H9 (cell line): Measurements from ENCODE around the gene PID1. TPM values are rescaled to one million over a fixed set of nuclear protein-coding genes. Genes with fewer than 3 reads are reported as not detected.

Experiments
- DNase-seq: peaks from one replicate; pipeline ENCODE4 v3.0.0-alpha.2; 2017
- H2AFZ ChIP-seq: one replicate; pipeline ENCODE4 v1.6.1; 2013; ENCODE audit warnings: mild to moderate bottlenecking, low read length, control low read depth, moderate library complexity
- H2AK5ac ChIP-seq: 2 replicates; pipeline ENCODE4 v1.6.1; 2013; ENCODE audit warnings: low read length, control low read depth, mixed read lengths; ENCODE audit not compliant: insufficient read length
- H2BK120ac ChIP-seq: one replicate; pipeline ENCODE4 v1.6.1; 2013; ENCODE audit warnings: low read depth, mild to moderate bottlenecking, low read length, control low read depth, inconsistent platforms; ENCODE audit not compliant: poor library complexity, severe bottlenecking
- H2BK12ac ChIP-seq: 2 replicates; pipeline ENCODE4 v1.6.1; 2013; ENCODE audit warnings: low read length, control low read depth, mixed read lengths, low read depth; ENCODE audit not compliant: insufficient read length
- H2BK15ac ChIP-seq: 2 replicates; pipeline ENCODE4 v1.6.1; 2013; ENCODE audit warnings: low read depth, low read length, control low read depth
- H2BK20ac ChIP-seq: one replicate; pipeline ENCODE4 v1.6.1; 2013; ENCODE audit warnings: low read depth, mild to moderate bottlenecking, low read length, control low read depth, inconsistent platforms; ENCODE audit not compliant: poor library complexity, severe bottlenecking
- H2BK5ac ChIP-seq: 2 replicates; pipeline ENCODE4 v1.6.1; 2013; ENCODE audit warnings: low read length, control low read depth, mixed read lengths; ENCODE audit not compliant: insufficient read length
- H3K14ac ChIP-seq: 2 replicates; pipeline ENCODE4 v1.6.1; 2013; ENCODE audit warnings: low read length, control low read depth; ENCODE audit not compliant: insufficient read depth
- H3K18ac ChIP-seq: 2 replicates; pipeline ENCODE4 v1.6.1; 2013; ENCODE audit warnings: low read depth, mild to moderate bottlenecking, mixed read lengths, low read length, control low read depth; ENCODE audit not compliant: insufficient read length
- H3K23ac ChIP-seq: 2 replicates; pipeline ENCODE4 v1.6.1; 2013; ENCODE audit warnings: low read length, control low read depth, mixed read lengths, low read depth; ENCODE audit not compliant: insufficient read length
- H3K23me2 ChIP-seq: 2 replicates; pipeline ENCODE4 v1.6.1; 2013; ENCODE audit warnings: low read depth, mild to moderate bottlenecking, mixed read lengths, low read length, control low read depth; ENCODE audit not compliant: insufficient read length, poor library complexity, severe bottlenecking
- H3K27ac ChIP-seq: 2 replicates; pipeline ENCODE4 v1.5.1; 2013; ENCODE audit warnings: low read length, control low read depth, mixed read lengths, low read depth; ENCODE audit not compliant: insufficient read length
- H3K27me3 ChIP-seq: 2 replicates; pipeline ENCODE4 v1.6.1; 2013; ENCODE audit warnings: low read length, control low read depth, inconsistent platforms; ENCODE audit not compliant: insufficient read depth
- H3K4ac ChIP-seq: 2 replicates; pipeline ENCODE4 v1.6.1; 2013; ENCODE audit warnings: low read depth, mild to moderate bottlenecking, control low read depth, inconsistent platforms, low read length, moderate library complexity
- H3K4me1 ChIP-seq: 2 replicates; pipeline ENCODE4 v1.6.1; 2013; ENCODE audit warnings: low read length, control low read depth, inconsistent platforms; ENCODE audit not compliant: insufficient read depth
- H3K4me2 ChIP-seq: 2 replicates; pipeline ENCODE4 v1.6.1; 2013; ENCODE audit warnings: low read length, control low read depth, mixed read lengths; ENCODE audit not compliant: insufficient read length, insufficient read depth
- H3K56ac ChIP-seq: 2 replicates; pipeline ENCODE4 v1.6.1; 2013; ENCODE audit warnings: low read depth, mild to moderate bottlenecking, mixed read lengths, low read length, control low read depth; ENCODE audit not compliant: insufficient read length
- H3K79me1 ChIP-seq: 2 replicates; pipeline ENCODE4 v1.6.1; 2013; ENCODE audit warnings: low read depth, mild to moderate bottlenecking, moderate library complexity, low read length, control low read depth, inconsistent platforms; ENCODE audit not compliant: insufficient read depth, poor library complexity, severe bottlenecking
- H3K79me2 ChIP-seq: 2 replicates; pipeline ENCODE4 v1.6.1; 2013; ENCODE audit warnings: low read length, control low read depth, inconsistent platforms; ENCODE audit not compliant: insufficient read depth
- H3K9ac ChIP-seq: 2 replicates; pipeline ENCODE4 v1.6.1; 2013; ENCODE audit warnings: low read length, control low read depth, mixed read lengths; ENCODE audit not compliant: insufficient read length; ENCODE audit errors: extremely low read depth
- H3K9me3 ChIP-seq: one replicate; pipeline ENCODE4 v1.6.1; 2013; ENCODE audit warnings: low read depth, low read length, inconsistent platforms; ENCODE audit not compliant: control insufficient read depth
- H3T11ph ChIP-seq: one replicate; pipeline ENCODE4 v1.6.1; 2013; ENCODE audit warnings: mild to moderate bottlenecking, low read length, control low read depth, inconsistent platforms
- H4K20me1 ChIP-seq: one replicate; pipeline ENCODE4 v1.6.1; 2013; ENCODE audit not compliant: control insufficient read depth, insufficient read length, insufficient read depth
- H4K5ac ChIP-seq: 2 replicates; pipeline ENCODE4 v1.6.1; 2013; ENCODE audit warnings: low read depth, mild to moderate bottlenecking, mixed read lengths, low read length, control low read depth; ENCODE audit not compliant: insufficient read length
- H4K8ac ChIP-seq: replicated peaks from 2 replicates; pipeline ENCODE4 v1.6.1; 2013; ENCODE audit warnings: low read length, control low read depth, mixed read lengths, low read depth; ENCODE audit not compliant: insufficient read length
- H4K91ac ChIP-seq: 2 replicates; pipeline ENCODE4 v1.6.1; 2013; ENCODE audit warnings: low read depth, mild to moderate bottlenecking, moderate library complexity, mixed read lengths, low read length, control low read depth; ENCODE audit not compliant: insufficient read length
- H3K27ac Mint-ChIP-seq, 3 experiments: 2 replicates in 2 of 3; 3 replicates in 1 of 3; pipeline ENCODE4 v1.8.0; 2020 to 2021; ENCODE audit warnings: mixed read lengths in 3 of 3, mild to moderate bottlenecking in 1 of 3, moderate library complexity in 1 of 3
- H3K27me3 Mint-ChIP-seq: 2 replicates; pipeline ENCODE4 v1.8.0; 2021; ENCODE audit warnings: low read depth, mild to moderate bottlenecking, moderate library complexity, mixed read lengths
- H3K36me3 Mint-ChIP-seq, 3 experiments: 2 replicates in 2 of 3; 3 replicates in 1 of 3; pipeline ENCODE4 v1.8.0; 2020 to 2021; ENCODE audit warnings: low read depth in 3 of 3, mixed read lengths in 3 of 3; ENCODE audit not compliant: insufficient read depth in 1 of 3
- H3K4me1 Mint-ChIP-seq, 2 experiments: 2 replicates each; pipeline ENCODE4 v1.8.0; 2020; ENCODE audit warnings: mixed read lengths in 2 of 2
- H3K4me3 Mint-ChIP-seq, 2 experiments: 2 replicates in 1 of 2; 3 replicates in 1 of 2; pipeline ENCODE4 v1.8.0; 2020 to 2021; ENCODE audit warnings: mild to moderate bottlenecking in 2 of 2, mixed read lengths in 2 of 2, moderate library complexity in 1 of 2
- H3K9me3 Mint-ChIP-seq, 2 experiments: 2 replicates in 1 of 2; 3 replicates in 1 of 2; pipeline ENCODE4 v1.8.0; 2020; ENCODE audit warnings: mild to moderate bottlenecking in 2 of 2, mixed read lengths in 2 of 2, moderate library complexity in 1 of 2
- CTCF ChIP-seq: fragments of 200-600 bp; sonication (generic); conservative IDR thresholded peaks from 3 replicates; pipeline ENCODE4 v1.8.0; 2021; ENCODE audit warnings: antibody characterized with exemption, mild to moderate bottlenecking
- WGBS: extraction: QIAGEN DNeasy Blood & Tissue Kit; methylation state at CpG from one replicate; pipeline ENCODE4 v1.1.7; 2013; ENCODE audit warnings: missing lambda C conversion rate, low lambda C conversion rate, mixed read lengths; ENCODE audit not compliant: insufficient read length; ENCODE audit errors: extremely low coverage; 5-methylcytosine and 5-hydroxymethylcytosine counted together
- total RNA-seq: library from RNA; stranded (reverse); gene quantifications from 2 replicates; pipeline ENCODE4 v1.2.1, GENCODE V29; 2021

The PID1 gene
- total RNA-seq, 1 experiment from 2014 or later: 1.4 TPM

GRCh38 chr2:229202646-229203045, 68.4 kb downstream of the PID1 start:
- Histone ChIP-seq H3K9me3 (no peaks in the 10 kb centered on the region), H3K79me2 (no peaks in the 10 kb centered on the region), H3T11ph (no peak overlapping the region), H4K20me1 (no peaks in the 10 kb centered on the region), H2BK12ac (no peak overlapping the region), H3K14ac (no peak overlapping the region), H2BK120ac (no peak overlapping the region), H3K27me3 (no peaks in the 10 kb centered on the region), H3K27ac (no peak overlapping the region), H3K4me1 (no peaks in the 10 kb centered on the region), H4K5ac (no peak overlapping the region), H4K8ac (no peak overlapping the region), H2BK20ac (no peak overlapping the region), H2AFZ (no peak overlapping the region), H3K56ac (no peak overlapping the region), H3K4me2 (no peak overlapping the region), H4K91ac (no peak overlapping the region), H3K79me1 (no peaks in the 10 kb centered on the region), H3K9ac (no peak overlapping the region), H2BK15ac (no peak overlapping the region), H2BK5ac (no peak overlapping the region), H2AK5ac (no peak overlapping the region), H3K4ac (no peak overlapping the region), H3K18ac (no peak overlapping the region), H3K23ac (no peak overlapping the region), H3K23me2 (no peaks in the 10 kb centered on the region)
- Mint-ChIP-seq H3K27ac (no peak overlapping the region), H3K36me3 (no peaks in the 10 kb centered on the region; a peak in 1 of 7 replicates), H3K4me1 (no peaks in the 10 kb centered on the region), H3K4me3 (no peak overlapping the region), H3K9me3 (no peaks in the 10 kb centered on the region), H3K27me3 (no peaks in the 10 kb centered on the region)
- WGBS: no CpG with 5 or more reads among the region's 1 CpG
- no peak for TF ChIP-seq CTCF
- no peak for DNase-seq
